Endothelial cell (in vitro differentiated cells): Measurements from ENCODE around the gene SMU1. TPM values are rescaled to one million over a fixed set of nuclear protein-coding genes. Genes with fewer than 3 reads are reported as not detected.

Experiments used
- DNase-seq: peaks from one replicate; pipeline ENCODE4 v3.0.0; 2021; ENCODE audit warnings: low spot score
- H3K27ac Mint-ChIP-seq: one replicate; pipeline ENCODE4 v1.8.0; 2021; ENCODE audit warnings: mixed read lengths, inconsistent platforms; ENCODE audit not compliant: unreplicated experiment
- H3K27me3 Mint-ChIP-seq: one replicate; pipeline ENCODE4 v1.8.0; 2021; ENCODE audit warnings: mild to moderate bottlenecking, moderate library complexity, mixed read lengths, inconsistent platforms; ENCODE audit not compliant: unreplicated experiment
- H3K36me3 Mint-ChIP-seq: one replicate; pipeline ENCODE4 v1.8.0; 2021; ENCODE audit warnings: mild to moderate bottlenecking, low read depth, mixed read lengths, inconsistent platforms; ENCODE audit not compliant: unreplicated experiment
- H3K4me1 Mint-ChIP-seq: one replicate; pipeline ENCODE4 v1.8.0; 2021; ENCODE audit warnings: mild to moderate bottlenecking, mixed read lengths, inconsistent platforms; ENCODE audit not compliant: unreplicated experiment
- H3K4me3 Mint-ChIP-seq: one replicate; pipeline ENCODE4 v1.8.0; 2021; ENCODE audit warnings: mild to moderate bottlenecking, mixed read lengths, inconsistent platforms; ENCODE audit not compliant: unreplicated experiment
- H3K9me3 Mint-ChIP-seq: one replicate; pipeline ENCODE4 v1.8.0; 2021; ENCODE audit warnings: mixed read lengths, inconsistent platforms; ENCODE audit not compliant: unreplicated experiment
- total RNA-seq: library from RNA; stranded (reverse); fragmentation: NEBNext Ultra II Directional; extraction: Animal tissue kit (Norgen Biotek cat#: 25700); gene quantifications from one replicate; pipeline ENCODE4 v1.2.1, GENCODE V29; 2021; ENCODE audit not compliant: unreplicated experiment
- TF ChIP-seq, protein P1 (sequence below): fragments of 200-600 bp; sonication (generic); IDR thresholded peaks from one replicate; pipeline ENCODE4 v1.5.0; 2021; ENCODE audit warnings: antibody characterized with exemption; ENCODE audit not compliant: unreplicated experiment

The SMU1 gene
- total RNA-seq, 1 donor from 2014 or later, result 23.7 TPM

DNA sequence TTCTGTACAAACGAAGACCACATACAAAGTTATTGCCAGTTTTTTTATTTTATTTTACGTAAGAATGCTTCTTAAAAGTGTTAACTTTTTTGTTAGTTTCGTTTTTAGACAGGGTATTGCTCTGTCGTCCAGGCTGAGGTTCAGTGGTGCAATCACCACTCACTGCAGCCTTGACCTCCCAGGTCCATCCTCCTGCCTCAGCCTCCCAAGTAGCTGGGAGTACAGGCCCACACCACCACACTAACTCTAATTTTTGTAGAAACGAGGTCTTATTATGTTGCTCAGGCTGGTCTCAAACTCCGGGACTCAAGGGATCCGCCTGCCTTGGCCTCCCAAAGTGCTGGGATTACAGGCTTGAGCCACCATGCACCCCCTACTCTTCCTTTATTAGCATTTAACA is 53.7 kb downstream of the SMU1 start:
- Mint-ChIP-seq H3K27me3 (peaks cover 13% of the 10 kb centered on the region), H3K36me3 (peaks cover 14% of the 10 kb centered on the region), H3K4me3 (no peak overlapping the region), H3K27ac (no peak overlapping the region), H3K4me1 (peaks cover 19% of the 10 kb centered on the region), H3K9me3 (no peaks in the 10 kb centered on the region)
- no peak for DNase-seq
- TF ChIP-seq, protein P1, sequence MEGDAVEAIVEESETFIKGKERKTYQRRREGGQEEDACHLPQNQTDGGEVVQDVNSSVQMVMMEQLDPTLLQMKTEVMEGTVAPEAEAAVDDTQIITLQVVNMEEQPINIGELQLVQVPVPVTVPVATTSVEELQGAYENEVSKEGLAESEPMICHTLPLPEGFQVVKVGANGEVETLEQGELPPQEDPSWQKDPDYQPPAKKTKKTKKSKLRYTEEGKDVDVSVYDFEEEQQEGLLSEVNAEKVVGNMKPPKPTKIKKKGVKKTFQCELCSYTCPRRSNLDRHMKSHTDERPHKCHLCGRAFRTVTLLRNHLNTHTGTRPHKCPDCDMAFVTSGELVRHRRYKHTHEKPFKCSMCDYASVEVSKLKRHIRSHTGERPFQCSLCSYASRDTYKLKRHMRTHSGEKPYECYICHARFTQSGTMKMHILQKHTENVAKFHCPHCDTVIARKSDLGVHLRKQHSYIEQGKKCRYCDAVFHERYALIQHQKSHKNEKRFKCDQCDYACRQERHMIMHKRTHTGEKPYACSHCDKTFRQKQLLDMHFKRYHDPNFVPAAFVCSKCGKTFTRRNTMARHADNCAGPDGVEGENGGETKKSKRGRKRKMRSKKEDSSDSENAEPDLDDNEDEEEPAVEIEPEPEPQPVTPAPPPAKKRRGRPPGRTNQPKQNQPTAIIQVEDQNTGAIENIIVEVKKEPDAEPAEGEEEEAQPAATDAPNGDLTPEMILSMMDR, result no peak

DNA sequence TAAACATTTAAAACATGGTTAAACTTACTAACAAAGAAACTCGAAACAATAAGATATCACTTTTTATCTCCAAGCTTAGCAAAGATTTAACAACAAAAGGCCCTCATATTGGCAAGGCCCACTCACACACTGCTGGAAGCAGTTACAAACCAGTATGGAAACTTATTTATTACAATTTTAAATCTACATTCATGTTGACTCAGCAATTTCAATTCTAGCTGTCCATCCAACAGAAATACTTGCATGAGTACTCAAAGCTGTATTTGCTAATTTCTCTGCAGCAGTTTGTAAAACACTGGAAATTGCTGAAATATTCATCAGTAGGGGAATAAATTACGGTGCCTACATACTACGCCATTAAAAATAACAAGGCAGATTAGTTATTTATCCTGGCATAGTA is 54.2 kb downstream of the SMU1 start:
- H3K27ac Mint-ChIP-seq, result no peak overlapping the region
- no peak for DNase-seq
- no peaks in the 10 kb centered on the region for H3K9me3 Mint-ChIP-seq
- TF ChIP-seq, protein P1, result no peak
- H3K4me1 Mint-ChIP-seq, result peaks cover 19% of the 10 kb centered on the region
- peaks cover 14% of the 10 kb centered on the region for H3K36me3 Mint-ChIP-seq
- peaks cover 13% of the 10 kb centered on the region for H3K27me3 Mint-ChIP-seq
- H3K4me3 Mint-ChIP-seq, result no peak overlapping the region

DNA sequence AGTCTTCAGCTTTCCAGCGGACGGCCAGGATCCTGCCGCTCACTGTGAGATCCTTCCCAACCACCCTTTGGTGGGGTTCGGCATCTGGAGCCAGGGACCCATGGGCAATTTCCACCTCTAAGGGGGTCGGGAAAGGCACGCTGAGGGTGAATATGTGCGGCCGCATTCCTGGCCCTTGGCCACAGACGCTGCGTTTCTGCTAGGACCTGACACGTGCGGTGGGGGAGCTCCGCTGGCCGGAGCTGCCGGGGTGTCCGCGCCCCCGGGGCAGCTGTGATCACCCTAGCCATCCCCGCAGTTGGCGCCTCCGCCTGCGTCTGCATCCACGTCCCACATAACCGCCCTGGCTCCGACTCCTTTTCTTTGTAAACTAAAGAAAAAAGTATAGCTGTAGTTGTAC is 56.7 kb downstream of the SMU1 start:
- Mint-ChIP-seq H3K27me3 (peaks cover 8% of the 10 kb centered on the region), H3K4me3 (no peak overlapping the region), H3K4me1 (peaks cover 8% of the 10 kb centered on the region), H3K9me3 (no peaks in the 10 kb centered on the region), H3K27ac (no peak overlapping the region), H3K36me3 (peaks cover 5% of the 10 kb centered on the region)
- DNase-seq, result no peak
- TF ChIP-seq, protein P1, result no peak

DNA sequence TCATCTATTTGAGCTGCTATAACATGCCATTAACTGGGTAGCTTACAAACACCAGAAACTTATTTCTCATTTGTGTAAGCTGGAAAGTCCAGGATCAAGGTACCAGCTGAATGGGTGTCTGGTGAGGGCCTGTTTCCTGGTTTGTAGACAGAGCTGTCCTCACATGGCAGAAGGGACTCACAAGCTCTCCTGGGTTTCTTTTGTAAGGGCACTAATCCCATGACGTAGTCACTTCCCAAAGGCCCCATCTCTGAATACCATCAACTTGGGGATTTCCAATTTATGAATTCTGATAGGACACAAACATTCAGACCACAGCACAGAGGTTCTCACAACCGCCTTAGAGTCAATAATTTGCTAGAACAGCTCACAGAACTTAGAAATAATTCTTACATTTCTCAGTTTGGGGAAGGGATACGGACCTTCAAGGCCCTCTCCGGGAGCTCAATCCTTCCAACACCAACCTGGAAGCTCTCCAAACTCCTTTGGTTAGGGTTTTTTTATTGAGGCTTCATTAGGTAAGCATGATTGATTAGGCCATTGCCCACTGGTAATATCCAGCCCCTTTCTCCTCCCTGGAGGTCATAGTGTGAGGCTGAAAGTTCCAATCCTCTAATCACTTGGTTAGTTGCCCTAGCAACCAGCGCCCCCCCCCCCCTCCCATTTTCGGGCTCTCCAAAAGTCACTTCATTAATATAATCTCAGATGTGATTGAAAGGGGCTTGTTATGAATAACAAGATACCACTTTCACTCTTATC is 59.0 kb downstream of the SMU1 start:
- H3K4me3 Mint-ChIP-seq, result no peak overlapping the region
- H3K36me3 Mint-ChIP-seq, result peaks cover 5% of the 10 kb centered on the region
- H3K9me3 Mint-ChIP-seq, result no peaks in the 10 kb centered on the region
- DNase-seq, result no peak
- H3K4me1 Mint-ChIP-seq, result peaks cover 15% of the 10 kb centered on the region
- H3K27ac Mint-ChIP-seq, result no peak overlapping the region
- no peaks in the 10 kb centered on the region for H3K27me3 Mint-ChIP-seq
- TF ChIP-seq, protein P1, result no peak

DNA sequence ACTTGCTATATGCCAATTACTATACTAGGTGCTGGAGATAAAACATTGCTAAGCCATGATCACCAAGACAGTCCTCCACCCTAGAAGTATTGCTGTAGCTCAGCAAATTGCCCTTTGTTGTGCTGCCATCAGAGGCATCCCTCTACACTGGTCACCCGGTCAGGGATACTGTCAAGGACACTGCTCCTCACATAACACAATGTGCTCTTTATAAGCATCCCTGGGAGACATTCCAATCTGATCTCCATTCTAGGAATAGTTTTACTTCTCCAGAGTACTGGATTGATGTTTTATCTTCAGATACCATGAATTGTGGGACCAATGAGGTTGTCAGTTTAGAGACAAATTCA is 61.8 kb downstream of the SMU1 start:
- Mint-ChIP-seq H3K27me3 (peaks cover 2% of the 10 kb centered on the region), H3K9me3 (no peaks in the 10 kb centered on the region), H3K27ac (no peak overlapping the region), H3K4me3 (no peak overlapping the region), H3K4me1 (peaks cover 15% of the 10 kb centered on the region), H3K36me3 (no peaks in the 10 kb centered on the region)
- TF ChIP-seq, protein P1, result no peak
- DNase-seq, result no peak
